ENCODE results near the gene MMP28.

MMP28 gene, protein sequence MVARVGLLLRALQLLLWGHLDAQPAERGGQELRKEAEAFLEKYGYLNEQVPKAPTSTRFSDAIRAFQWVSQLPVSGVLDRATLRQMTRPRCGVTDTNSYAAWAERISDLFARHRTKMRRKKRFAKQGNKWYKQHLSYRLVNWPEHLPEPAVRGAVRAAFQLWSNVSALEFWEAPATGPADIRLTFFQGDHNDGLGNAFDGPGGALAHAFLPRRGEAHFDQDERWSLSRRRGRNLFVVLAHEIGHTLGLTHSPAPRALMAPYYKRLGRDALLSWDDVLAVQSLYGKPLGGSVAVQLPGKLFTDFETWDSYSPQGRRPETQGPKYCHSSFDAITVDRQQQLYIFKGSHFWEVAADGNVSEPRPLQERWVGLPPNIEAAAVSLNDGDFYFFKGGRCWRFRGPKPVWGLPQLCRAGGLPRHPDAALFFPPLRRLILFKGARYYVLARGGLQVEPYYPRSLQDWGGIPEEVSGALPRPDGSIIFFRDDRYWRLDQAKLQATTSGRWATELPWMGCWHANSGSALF

DNA sequence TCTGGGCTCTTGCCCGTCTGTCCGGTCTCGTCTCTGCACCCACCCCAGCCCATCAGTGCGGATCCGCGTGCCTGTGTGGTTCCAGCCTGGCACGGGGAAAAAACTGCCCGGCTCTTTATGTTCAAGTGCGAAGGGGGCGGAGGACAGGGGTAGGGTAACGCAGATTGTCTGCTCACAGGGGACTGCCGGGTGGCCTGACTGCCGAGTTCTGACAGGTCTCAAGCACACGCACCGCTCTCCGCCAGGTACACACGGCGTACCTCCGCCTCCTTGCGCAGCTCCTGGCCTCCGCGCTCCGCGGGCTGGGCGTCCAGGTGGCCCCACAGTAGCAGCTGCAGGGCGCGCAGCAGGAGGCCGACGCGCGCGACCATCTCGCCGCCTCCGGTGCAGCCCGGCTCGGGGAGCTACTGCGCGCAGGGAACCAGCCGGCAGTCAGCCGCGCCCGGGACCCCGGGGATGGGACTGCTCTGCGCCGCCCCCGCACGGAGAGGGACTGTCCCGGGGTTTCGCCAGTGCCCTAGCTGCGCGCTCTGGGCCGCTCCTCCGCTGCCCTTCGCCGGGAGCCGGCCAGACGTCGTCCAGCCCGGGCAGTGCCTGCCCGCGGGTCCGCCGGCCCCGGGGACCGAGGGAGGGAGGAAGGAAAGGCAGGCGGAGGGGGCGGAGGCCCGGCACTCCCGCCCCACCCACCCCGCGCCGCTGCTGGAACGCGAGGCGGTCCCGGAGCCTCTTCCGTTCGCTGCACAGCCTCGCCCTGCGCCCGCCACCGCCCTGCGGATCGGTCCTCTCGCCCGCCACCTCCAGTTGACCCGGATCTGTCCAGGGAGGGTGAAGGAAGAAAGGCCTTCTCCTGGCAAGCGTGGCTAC lies at the start of gene MMP28:
Gene MMP28 (minus strand): TSS at position 635 of the 864 bp plus-strand sequence. CDS start 264 bp downstream, at position 371.
- peak; percentile 52 for DNase-seq

DNA sequence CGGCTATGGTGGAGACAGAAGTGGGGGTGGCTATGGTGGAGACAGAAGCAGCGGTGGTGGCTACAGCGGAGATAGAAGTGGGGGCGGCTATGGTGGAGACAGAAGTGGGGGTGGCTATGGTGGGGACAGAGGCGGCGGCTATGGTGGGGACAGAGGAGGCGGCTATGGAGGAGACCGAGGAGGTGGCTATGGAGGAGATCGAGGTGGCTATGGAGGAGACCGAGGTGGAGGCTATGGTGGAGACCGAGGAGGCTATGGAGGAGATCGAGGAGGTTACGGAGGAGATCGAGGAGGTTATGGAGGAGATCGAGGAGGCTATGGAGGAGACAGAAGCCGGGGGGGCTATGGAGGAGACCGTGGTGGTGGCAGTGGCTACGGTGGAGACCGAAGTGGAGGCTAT lies 49.1 kb upstream of the MMP28 start:
- DNase-seq, result no peak

DNA sequence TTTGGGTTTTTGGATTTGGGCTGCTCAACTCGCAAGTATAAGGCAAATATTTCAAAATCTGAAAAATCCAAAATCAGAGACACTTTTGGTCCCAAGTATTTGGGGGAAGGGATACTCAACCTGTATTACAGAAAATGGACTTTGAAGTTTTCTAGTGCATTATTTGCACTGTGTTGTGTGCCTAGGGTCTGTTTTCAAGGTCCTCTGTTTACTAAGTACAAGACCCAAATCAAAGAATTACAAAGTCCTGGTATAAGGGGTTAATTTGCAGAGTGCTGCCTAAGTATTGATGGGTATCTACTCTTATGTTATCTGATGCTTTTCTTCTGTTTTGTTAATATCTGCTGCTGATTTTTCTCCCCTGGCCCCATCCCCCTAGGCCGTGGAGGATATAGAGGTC lies 48.3 kb upstream of the MMP28 start:
- DNase-seq, result no peak

DNA sequence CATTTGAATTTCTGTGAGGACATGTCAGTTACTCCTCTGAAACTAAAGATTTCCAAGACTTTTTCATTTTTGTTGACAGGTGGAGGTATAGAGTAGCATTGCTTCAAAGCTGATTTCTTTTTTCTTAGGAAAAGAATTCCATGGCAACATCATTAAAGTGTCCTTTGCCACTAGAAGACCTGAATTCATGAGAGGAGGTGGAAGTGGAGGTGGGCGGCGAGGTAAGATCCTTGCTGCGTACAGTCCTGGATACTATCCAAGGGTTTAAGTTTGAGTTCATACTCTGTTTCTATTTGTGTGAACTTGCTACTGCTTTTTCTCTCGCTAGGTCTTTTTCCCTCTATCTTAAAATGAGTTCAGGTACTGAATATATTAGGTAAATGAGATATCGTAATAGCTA lies 46.8 kb upstream of the MMP28 start:
- no peak for DNase-seq

DNA sequence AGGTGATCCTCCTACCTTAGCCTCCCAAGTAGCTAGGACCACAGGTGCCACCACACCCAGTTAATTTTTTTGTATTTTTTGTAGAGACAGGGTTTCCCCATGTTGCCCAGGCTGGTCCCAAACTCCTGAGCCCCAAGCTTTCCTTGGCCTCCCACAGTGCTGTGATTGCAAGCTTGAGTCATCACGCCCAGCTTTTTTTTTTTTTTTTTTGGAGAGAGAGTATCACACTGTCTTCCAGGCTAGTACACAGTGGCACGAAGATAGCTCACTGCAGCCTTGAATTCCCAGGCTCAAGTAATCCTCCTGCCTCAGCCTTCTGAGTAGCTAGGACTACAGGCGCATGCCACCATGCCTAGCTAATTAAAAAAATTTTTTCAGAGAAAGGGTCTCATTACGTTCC lies 46.1 kb upstream of the MMP28 start:
- DNase-seq, result no peak

DNA sequence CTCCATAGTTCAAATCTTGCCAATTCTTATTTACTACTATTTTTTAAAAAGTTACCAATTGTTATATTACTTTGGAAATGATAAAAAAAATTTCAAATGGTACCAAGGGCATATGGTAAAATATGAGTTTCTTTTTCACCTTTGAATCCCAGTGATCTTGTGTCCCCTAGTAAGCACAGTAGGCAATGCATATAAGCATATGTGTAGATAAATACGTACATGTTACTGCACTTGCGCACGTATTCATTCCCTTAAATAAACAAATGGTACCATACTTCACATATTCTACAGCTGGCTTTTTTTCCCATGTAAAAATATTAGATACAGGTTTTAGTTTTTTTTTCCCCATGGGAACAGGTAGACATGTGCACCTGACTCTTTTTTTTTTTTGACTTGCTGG lies 45.7 kb upstream of the MMP28 start:
- no peak for DNase-seq

DNA sequence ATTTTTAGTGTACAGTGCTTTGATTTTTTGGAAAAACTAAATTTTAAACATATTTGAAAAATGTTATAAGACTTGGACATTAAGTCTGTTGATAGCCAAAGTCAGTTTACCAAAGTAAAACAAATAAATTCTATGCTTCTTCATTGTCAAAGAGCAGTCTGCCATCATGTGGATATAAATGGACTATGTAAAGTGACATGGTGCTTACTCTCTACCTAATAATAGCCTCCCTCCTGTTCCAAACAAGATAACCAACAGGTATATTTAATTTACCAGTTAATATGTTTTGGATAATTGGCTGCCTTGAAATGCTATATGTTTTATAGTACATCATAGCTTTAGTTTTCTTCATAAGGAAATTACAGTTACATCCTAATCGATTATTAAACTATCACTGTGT lies 29.8 kb upstream of the MMP28 start:
- no peak for DNase-seq

DNA sequence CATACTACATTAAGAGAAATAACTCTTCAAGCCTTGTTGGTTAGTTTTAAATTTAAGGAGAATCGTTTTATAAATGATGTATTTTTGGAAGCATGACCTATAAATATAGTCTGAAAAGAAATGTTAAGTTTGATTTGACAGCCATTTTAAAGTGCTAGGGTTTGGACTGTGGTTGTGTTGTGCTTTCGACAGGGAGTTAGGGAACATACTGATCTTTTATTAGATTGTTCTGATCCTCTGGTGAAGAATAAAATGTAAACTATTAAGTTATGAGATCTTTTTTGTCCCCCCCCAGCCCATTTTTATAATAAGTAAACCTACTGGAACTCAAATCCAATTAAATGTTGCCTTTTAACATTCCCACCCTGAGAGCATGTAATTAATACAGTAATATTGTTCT lies 25.9 kb upstream of the MMP28 start:
- no peak for DNase-seq

DNA sequence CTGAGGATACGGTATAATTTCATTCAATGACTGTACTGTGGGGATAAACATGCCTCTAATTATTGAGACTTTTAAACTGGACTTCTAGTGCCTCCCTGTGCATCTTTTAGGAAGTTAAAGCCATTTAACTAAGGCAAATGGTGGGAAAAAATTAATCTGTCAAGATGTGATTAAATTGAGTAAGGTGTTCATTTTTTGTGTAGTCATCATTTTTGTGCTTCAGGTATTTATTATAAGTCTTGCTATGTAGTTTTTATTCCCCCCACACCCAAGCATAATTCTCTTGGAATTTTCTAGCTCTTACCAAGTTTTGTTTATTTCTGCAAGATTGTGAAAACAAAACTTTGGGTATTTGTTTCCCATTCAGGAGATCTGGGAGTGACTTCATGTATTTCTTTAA lies 24.0 kb upstream of the MMP28 start:
- DNase-seq, result no peak

DNA sequence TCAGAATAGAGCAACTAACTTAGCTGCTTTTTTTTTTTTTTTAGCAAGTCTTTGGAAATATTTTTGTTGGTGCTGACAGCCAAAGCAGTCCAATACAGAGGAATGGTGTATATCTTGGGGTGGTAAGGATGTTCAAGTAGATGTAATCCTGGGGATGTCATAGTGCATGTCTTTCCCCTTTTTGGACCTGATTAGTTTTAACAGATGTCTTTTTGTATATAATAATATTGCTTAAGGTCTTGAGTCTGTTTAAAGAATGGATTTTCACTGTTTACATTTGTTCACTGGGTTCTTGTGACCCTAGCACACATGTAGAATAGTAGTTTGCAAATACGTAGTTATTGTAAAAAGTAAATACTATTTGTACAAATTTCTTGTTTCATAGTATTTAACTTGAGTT lies 21.8 kb upstream of the MMP28 start:
- DNase-seq, result no peak

DNA sequence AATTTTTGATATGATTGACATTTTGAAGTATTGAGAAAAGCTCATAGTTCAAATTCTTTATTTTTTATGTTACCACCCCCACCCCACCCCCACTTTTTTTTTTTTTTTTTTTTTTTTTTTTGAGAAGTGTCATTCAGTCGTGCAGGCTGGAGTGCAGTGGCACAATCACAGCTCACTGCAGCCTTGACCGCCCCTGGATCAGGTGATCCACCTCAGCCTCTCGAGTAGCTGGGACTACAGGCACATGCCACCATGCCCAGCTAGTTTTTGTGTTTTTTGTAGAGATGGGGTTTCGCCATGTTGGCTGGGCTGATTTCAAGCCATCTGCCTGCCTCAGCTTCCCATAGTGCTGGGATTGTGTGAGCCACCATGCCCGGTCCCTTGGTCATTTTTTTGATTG lies 21.3 kb upstream of the MMP28 start:
- no peak for DNase-seq

DNA sequence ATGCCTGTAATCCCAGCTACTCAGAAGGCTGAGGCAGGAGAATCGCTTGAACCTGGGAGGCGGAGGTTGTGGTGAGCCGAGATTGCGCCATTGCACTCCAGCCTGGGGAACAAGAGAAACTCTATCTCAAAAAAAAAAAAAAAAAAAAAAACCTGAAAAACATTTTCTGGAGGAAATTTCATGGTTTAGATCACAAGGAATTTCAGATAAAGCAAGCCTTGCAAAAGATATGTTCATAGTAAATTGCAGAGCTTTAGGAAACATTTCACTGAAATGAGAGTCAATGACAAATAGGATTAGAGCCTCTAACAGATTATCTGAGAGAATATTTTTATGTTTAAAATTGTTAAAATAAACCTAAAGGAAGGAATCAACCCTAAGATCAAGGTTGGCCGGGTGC lies 17.0 kb upstream of the MMP28 start:
- DNase-seq, result no peak

DNA sequence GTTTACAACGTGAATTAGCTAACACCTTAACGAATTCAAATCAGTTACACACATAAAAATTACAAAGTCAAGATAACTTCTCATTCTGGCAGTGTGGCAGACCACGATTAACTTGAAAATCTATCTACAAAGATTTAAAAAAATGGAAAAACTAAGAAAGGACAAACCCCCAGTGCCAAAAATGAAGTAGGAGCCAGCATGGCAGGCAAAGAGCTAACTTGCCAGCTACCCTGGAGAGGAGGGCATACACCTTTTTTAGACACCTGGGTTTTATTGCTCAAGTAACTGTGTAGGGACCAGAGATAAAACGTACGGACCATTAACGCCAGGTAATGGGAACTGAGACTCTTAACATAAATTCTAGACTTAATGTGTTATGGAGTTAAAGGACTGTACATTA lies 16.3 kb upstream of the MMP28 start:
- no peak for DNase-seq

DNA sequence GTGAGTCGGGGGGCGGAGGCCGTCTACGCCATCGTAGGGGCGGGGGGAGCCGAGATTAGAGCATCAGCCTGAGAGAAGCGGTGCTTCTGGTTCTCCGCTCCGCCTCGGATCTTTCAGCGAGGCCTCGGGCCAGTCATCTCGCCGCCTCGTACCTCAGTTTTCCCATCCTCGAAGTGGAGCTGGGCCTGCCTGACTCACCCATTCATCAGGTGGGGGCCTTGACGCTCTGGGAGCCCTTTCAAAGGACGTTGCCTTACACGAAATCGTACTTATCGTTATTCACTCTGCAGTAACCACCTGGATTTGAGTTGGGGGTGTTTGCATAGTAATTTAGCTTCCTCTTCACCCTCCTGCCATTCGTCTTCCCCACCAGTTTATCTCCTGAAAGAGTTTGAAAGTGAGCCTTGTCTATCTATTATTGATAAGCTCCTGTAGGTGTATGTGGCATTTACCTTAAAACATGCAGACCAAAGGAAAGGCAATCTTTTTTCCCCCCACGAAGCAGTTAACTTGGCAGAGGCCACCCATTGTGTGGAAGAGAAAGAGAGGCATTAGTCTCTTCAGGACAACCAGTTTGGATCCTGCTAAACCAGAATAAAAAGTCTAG lies 14.5 kb upstream of the MMP28 start:
- no peak for DNase-seq

DNA sequence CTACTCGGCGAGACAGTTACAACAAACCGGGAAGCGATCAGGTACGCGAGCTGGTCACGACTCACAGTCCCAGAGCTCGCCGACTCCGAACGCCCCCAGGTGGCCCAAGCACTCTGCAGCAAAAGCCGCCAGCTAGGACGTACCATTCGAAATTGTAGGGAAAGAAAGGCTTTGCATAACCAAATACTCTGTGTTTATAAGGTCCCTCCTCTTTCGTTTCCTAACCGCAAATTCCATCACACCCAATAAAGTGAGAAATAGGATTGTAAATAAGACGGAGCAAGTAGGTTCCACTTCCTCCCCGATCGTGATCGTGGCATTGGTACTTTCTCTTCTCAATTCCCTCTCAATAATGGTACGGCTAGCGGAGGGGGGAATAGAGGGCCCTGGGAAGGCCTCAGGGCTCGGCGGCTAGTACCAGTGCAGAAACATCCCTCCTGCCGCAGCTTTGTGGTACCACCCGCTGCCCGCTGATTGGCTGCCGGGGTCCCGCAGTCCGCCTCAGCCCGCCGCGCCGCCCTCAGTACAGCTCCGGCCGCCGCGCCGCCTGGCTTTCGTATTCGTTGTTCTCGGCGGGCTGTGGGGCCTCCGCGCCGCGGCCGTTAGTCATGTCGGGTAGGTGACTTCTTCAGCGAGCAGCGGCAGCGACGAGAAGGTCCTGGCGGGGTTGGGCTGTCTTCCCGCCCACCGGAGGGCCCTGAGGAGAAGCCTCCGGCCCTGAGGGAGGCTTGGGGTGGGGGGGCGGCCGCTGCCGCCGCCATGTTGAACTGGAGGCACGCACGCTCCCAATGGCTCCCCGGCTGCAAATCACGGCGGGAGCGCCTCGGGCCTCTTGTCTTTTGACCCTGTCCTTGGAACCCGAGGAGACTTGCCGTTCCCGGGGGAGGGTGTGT lies 13.8 kb upstream of the MMP28 start, which contains the start of gene TAF15:
Gene TAF15 (plus strand): TSS at position 523 of the 893 bp plus-strand sequence. CDS start 86 bp downstream, at position 609.
- peak; percentile 98 for DNase-seq

DNA sequence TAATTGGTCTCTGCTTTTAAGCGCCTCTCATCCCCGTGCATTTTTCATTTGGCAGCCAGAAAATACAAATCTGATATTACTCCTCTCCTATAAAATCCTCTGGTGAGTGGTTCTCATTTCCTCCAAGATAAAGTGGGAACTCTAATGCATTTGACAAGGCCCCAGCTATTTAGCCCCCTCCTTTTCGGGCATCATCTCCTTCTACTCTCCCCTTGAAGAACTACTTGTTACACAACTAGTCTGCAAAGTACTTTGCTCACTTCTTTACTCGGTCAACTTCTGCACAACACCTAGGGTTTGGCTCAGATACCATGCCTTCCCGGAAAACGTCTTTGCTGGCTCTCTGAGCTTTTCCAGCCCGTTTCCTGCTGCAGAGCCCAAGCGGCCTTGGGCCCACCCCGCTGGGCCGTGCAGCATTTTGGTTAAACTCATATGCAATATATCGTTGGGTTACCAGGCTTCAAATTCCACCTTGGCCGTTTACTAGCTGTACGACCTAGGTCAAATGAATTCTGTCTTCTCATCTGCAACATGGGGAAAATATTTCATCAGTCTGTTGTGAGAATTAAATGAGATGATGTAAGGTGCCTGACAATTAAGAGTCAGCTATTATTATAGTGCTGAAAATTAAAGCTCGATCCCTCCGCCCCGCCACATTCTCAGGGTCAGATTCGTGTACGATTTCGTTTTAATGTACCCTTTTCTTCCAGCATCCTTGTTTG lies 13.0 kb upstream of the MMP28 start:
- DNase-seq, result no peak

DNA sequence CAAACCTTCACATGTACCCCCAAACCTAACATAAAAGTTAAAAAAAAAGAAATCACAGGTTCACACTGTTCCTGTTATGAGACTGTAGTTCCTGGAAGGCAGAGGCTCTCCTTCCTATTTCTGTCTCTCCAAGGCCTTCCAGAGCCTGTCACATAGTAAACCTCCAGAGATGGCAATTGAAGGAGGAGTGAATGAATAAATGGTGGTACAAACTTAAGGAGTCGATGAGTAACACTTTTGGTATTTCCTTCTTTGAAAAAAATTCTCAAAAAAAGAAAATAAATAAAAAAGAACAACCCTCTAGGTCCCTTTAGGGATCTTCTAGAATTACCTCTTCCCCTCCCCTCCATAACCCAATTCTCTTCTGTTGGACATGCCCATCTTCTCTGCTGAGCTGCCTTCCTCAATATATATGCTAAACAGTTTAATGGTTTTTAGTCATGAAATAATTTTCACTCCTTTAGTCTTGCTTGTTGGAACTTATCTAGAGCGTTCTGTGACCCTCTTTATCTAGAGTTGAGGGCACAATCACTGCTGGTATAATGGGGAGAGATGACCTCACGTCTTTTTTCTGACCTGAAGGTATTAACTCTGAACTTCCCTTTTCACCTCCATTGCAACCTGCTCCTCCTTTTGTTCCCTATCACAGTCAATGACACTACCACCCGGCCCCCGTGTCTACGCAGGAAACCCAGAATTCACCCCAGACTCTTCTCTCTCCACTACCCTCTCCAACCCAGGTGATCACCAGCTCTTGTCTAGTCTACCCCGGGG lies 12.1 kb upstream of the MMP28 start:
- DNase-seq, result no peak

DNA sequence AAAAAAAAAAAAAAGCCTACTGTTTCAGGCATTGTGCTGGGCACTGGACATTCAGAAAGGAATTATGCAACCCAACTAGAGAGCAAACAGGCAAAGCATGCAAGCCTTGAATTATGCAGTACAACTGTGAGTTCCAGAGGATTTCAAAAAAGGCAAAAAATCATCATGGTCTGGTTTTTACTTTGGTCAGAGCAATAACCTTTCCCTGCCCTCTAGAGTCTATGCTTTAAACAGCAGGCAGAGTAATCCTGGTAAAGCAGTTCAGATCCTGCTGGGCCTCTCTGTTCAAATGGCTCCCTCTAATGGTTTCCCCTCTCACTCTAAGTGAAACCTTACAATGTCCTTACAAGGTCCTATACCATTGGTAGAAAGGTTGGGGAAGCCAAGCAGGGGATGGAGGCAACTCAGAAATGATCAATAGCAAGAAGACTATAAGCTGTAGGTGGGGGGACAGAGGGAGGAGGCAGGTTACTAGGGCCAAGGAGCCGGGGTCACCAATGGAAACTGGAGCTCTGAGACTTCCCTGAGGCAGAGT lies 9.3 kb upstream of the MMP28 start:
- peak; percentile 50 for DNase-seq

DNA sequence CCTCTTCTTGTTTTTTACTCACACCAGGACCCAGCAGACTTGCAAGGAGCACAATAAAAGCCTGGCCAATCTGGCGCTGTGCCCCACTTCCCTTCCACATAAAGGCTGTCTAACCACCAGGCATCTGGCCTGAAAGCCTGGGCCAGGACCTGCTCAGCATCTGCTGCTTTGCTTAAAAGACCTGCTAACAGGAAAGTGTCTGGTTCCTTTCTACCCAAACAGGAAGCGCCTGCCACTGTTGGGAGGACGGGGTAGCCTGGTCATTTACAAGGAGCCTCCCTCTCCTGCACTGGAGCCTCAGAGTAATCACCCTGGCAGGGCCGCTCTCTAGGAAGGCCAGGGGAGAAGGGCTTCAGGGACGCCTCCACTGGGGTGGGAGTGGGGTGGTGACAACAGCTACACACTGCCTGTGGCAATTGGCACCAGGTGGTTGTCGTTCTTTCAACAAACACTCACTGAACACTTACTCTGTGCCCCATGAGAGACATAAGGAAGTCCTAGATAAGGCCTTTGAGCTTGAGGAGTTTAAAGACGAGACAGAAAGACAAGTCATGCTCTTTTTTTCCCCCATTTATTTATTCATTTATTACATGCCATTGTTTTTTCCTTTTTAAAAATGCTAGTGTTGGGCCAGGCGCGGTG lies 6.3 kb upstream of the MMP28 start:
- peak; percentile 82 for DNase-seq

DNA sequence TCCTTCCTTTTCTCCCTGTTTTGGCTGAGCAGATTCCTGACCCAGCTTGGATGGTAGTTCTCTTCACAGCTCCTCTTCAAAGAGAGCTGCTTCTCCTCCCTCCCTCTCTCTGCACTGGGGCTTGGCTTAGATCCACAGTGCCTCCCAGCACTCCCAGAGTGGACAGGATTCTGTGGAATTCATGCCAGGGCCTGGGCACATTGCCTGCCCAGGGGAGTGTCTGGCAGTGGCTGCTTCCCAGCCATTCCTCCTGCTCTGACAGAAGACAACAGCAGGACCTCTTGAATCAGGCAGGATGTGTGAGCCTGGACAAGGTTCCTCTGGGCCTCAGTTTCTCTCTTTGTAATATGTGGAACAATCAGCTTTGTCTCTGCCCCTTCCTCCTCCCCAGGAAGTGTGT lies 4.5 kb upstream of the MMP28 start:
- peak; percentile 87 for DNase-seq
